Measurements from ENCODE around the gene EIPR1.
"Not testable (repeated sequence)": the region's sequence is repeated elsewhere in the genome, so short reads cannot be mapped to it uniquely, and the experiment has no call there.

Gene EIPR1

GRCh38 chr2:3195641-3196476 lies 181.8 kb downstream of the EIPR1 start:
- no peak overlapping the region for H3K4me3 ChIP-seq (ENCODE audit: low read length)

GRCh38 chr2:3194828-3195227 lies 182.8 kb downstream of the EIPR1 start:
- no peak overlapping the region for H3K4me3 ChIP-seq (ENCODE audit: low read length)
- no peak for DNase-seq (ENCODE audit: low read depth, low spot score)

More at GRCh38 chr2:3195641-3196476, 181.8 kb downstream of the EIPR1 start:
- DNase-seq (ENCODE audit: low read depth, low spot score) = no peak

- DNase-seq (ENCODE audit: low read depth, low spot score) = no peak
- no peak overlapping the region for H3K4me3 ChIP-seq (ENCODE audit: low read length)
Measured at GRCh38 chr2:3193443-3194330, 183.9 kb downstream of the EIPR1 start.

GRCh38 chr2:3192920-3193319 lies 184.7 kb downstream of the EIPR1 start:
- no peak overlapping the region for H3K4me3 ChIP-seq (ENCODE audit: low read length)
- no peak for DNase-seq (ENCODE audit: low read depth, low spot score)

- H3K4me3 ChIP-seq (ENCODE audit: low read length) = no peak overlapping the region
- no peak for DNase-seq (ENCODE audit: low read depth, low spot score)
Measured at GRCh38 chr2:3192281-3192818, 185.3 kb downstream of the EIPR1 start.

GRCh38 chr2:3189961-3190360 lies 187.7 kb downstream of the EIPR1 start:
- DNase-seq (ENCODE audit: low read depth, low spot score) = no peak
- no peak overlapping the region for H3K4me3 ChIP-seq (ENCODE audit: low read length)

- H3K4me3 ChIP-seq (ENCODE audit: low read length) = no peak overlapping the region
- DNase-seq (ENCODE audit: low read depth, low spot score) = no peak
Measured at GRCh38 chr2:3189076-3189591, 188.5 kb downstream of the EIPR1 start.

GRCh38 chr2:3188405-3188946 lies 189.1 kb downstream of the EIPR1 start:
- no peak overlapping the region for H3K4me3 ChIP-seq (ENCODE audit: low read length)
- DNase-seq (ENCODE audit: low read depth, low spot score) = no peak

GRCh38 chr2:3187467-3187866 lies 190.2 kb downstream of the EIPR1 start:
- H3K4me3 ChIP-seq (ENCODE audit: low read length) = no peak overlapping the region
- DNase-seq (ENCODE audit: low read depth, low spot score) = no peak

- no peak for DNase-seq (ENCODE audit: low read depth, low spot score)
- no peak overlapping the region for H3K4me3 ChIP-seq (ENCODE audit: low read length)
Measured at GRCh38 chr2:3186766-3187165, 190.9 kb downstream of the EIPR1 start.

- DNase-seq (ENCODE audit: low read depth, low spot score) = no peak
- no peak overlapping the region for H3K4me3 ChIP-seq (ENCODE audit: low read length)
Measured at GRCh38 chr2:3185910-3186309, 191.7 kb downstream of the EIPR1 start.

- H3K4me3 ChIP-seq (ENCODE audit: low read length) = no peak overlapping the region
- DNase-seq (ENCODE audit: low read depth, low spot score) = no peak
Measured at GRCh38 chr2:3185256-3185655, 192.4 kb downstream of the EIPR1 start.

- H3K4me3 ChIP-seq (ENCODE audit: low read length) = no peak overlapping the region
- DNase-seq (ENCODE audit: low read depth, low spot score) = no peak
Measured at GRCh38 chr2:3184167-3184566, 193.5 kb downstream of the EIPR1 start.

GRCh38 chr2:3183766-3184165 lies 193.9 kb downstream of the EIPR1 start:
- no peak for DNase-seq (ENCODE audit: low read depth, low spot score)

GRCh38 chr2:3182848-3183247 lies 194.8 kb downstream of the EIPR1 start:
- H3K4me3 ChIP-seq (ENCODE audit: low read length) = no peak overlapping the region

More at GRCh38 chr2:3183766-3184165, 193.9 kb downstream of the EIPR1 start:
- no peak overlapping the region for H3K4me3 ChIP-seq (ENCODE audit: low read length)

GRCh38 chr2:3181416-3182010 lies 196.1 kb downstream of the EIPR1 start:
- DNase-seq (ENCODE audit: low read depth, low spot score) = no peak
- H3K4me3 ChIP-seq (ENCODE audit: low read length) = no peak overlapping the region

More at GRCh38 chr2:3182848-3183247, 194.8 kb downstream of the EIPR1 start:
- no peak for DNase-seq (ENCODE audit: low read depth, low spot score)

- DNase-seq (ENCODE audit: low read depth, low spot score); H3K4me3 ChIP-seq (ENCODE audit: low read length): not testable (repeated sequence)
Measured at GRCh38 chr2:3180909-3181221, 196.8 kb downstream of the EIPR1 start.

- no peak overlapping the region for H3K4me3 ChIP-seq (ENCODE audit: low read length)
- no peak for DNase-seq (ENCODE audit: low read depth, low spot score)
Measured at GRCh38 chr2:3180082-3180908, 197.3 kb downstream of the EIPR1 start.
